CD4-positive, alpha-beta T cell treated with Interleukin-15 for 4 hours (primary cell): Measurements from ENCODE around the gene UGT1A3.

Experiments used
- DNase-seq: peaks from one replicate; pipeline ENCODE4 v3.0.0-alpha.2; 2020; ENCODE audit warnings: low spot score

Gene UGT1A3

DNA sequence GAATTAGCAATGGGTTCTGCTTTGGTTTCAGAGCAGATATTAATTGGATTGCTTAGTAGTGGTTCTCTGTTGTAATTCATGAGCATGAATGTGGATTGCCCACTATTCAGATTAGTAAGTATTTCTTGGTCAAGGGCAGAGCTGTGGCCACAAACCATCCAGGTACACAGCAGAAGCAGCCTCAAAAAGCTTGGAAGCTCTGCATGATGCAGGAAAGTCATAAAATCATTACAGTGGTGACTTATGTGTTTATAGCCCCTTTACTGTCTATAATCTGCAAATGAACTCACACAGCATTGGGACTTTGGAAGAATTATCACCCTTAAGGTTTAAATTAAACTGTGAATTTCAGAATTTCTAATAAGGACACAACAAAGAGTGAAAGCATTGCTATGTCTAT is 29.3 kb downstream of the UGT1A3 start:
- DNase-seq = no peak

DNA sequence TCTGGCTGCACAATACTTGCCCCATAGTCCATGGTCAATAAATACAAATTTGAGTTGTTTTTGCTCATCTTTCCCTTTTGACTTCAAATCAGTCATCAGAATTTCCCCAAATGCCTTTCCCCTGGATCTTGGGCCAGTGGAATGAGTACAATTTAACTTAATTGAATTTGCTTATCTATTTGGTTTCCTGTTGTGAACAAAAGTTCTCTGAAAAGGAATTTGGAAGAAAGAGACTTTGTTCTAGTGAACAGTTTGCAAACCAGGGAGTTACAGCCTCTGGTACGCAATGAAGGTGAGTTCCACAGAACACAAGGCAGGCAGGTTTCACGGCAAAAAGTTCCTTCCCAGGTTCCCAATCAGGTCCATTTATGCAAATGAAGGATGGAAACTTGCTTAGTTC is 30.0 kb downstream of the UGT1A3 start:
- DNase-seq = no peak

DNA sequence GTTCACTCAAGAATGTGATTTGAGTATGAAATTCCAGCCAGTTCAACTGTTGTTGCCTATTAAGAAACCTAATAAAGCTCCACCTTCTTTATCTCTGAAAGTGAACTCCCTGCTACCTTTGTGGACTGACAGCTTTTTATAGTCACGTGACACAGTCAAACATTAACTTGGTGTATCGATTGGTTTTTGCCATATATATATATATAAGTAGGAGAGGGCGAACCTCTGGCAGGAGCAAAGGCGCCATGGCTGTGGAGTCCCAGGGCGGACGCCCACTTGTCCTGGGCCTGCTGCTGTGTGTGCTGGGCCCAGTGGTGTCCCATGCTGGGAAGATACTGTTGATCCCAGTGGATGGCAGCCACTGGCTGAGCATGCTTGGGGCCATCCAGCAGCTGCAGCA is 31.2 kb downstream of the UGT1A3 start, which contains the start of gene UGT1A1:
Gene UGT1A1 (plus strand): TSS at position 228 of the 400 bp plus-strand sequence. CDS start 18 bp downstream, at position 246.
- no peak for DNase-seq

DNA sequence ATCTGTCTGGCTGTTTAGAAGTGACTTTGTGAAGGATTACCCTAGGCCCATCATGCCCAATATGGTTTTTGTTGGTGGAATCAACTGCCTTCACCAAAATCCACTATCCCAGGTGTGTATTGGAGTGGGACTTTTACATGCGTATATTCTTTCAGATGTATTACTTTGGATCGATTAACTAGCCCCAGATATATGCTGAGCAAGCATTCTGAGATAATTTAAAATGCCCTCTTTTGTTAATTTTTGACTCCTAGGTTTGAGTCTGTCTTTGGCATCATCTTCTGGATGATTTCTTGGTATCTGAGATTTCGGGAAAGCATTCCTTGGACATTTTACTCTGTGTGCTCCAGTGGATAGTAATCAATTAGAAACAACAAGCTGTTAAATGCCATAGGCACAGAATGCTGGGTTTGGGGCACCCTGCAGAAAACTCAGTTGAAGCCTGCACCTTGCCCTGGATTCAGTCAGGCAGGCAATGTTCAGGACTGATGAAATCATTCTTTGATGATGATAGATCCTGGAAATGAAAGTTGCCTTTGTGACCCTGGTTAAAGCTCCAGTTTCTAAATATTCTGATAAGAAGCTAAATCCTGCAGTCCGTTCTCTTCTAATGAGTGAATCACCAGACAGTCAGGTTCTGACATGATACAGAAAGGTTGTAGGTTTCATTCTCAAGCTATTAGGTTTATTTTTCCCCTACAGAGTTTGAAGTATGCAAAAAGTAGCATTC is 32.4 kb downstream of the UGT1A3 start:
- no peak for DNase-seq

GRCh38 chr2:233764264-233764663 is 35.4 kb downstream of the UGT1A3 start:
- no peak for DNase-seq

DNA sequence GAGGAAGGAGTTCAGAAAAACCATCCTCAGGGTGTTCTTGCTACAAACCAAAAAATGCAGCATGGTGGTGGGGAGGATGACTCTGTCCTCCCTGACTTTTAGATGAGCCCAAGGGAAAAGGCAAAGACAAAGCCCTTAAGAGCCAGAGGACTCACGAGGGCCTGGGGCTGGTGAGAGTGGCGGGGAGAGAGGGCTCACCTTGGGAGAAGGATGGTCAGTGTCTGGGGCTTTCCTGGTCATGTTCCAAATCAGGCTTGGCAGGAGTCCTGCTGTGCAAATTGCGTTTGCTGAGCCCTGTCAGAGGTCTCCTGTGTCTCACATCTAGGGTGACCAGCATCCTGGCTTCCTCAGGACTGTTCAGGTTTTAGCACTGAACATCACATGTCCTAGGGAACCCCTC is 35.9 kb downstream of the UGT1A3 start:
- no peak for DNase-seq

- no peak for DNase-seq
These were observed 37.6 kb downstream of the UGT1A3 start for GRCh38 chr2:233766416-233766815.

DNA sequence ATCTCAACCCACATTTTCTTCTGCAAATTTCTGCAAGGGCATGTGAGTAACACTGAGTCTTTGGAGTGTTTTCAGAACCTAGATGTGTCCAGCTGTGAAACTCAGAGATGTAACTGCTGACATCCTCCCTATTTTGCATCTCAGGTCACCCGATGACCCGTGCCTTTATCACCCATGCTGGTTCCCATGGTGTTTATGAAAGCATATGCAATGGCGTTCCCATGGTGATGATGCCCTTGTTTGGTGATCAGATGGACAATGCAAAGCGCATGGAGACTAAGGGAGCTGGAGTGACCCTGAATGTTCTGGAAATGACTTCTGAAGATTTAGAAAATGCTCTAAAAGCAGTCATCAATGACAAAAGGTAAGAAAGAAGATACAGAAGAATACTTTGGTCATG is 39.2 kb downstream of the UGT1A3 start:
- DNase-seq = no peak

DNA sequence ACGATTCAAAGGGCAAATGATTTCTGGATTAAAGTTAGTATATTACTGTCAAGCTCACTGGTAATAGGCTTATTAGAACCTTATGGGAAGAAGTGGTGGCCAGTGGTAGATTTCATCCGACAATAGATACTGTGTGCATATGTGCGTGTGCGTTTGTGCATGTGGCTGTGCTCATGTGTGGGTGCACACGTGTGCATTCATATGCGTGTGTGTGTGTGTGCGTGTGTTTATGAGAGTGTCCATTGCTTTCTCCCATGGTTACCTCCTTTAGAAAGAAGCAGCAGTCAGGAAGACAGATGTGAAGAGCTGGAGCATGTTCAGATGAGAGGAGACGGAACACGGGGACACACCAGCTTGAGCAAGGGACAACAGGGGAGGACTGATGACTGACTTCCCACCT is 40.4 kb downstream of the UGT1A3 start:
- DNase-seq = no peak

GRCh38 chr2:233772153-233772552 is 43.3 kb downstream of the UGT1A3 start:
- no peak for DNase-seq

DNA sequence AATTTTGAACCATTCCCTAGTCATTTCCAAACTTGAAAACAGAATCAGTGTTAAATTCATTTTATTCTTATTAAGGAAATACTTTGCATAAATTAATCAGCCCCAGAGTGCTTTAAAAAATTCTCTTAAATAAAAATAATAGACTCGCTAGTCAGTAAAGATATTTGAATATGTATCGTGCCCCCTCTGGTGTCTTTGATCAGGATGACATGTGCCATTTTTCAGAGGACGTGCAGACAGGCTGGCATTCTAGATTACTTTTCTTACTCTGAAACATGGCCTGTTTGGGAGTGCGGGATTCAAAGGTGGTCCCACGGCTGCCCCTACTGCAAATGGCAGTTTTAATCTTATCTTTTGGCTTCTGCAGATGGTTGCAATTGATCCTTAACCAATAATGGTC is 43.7 kb downstream of the UGT1A3 start:
- DNase-seq = no peak

DNA sequence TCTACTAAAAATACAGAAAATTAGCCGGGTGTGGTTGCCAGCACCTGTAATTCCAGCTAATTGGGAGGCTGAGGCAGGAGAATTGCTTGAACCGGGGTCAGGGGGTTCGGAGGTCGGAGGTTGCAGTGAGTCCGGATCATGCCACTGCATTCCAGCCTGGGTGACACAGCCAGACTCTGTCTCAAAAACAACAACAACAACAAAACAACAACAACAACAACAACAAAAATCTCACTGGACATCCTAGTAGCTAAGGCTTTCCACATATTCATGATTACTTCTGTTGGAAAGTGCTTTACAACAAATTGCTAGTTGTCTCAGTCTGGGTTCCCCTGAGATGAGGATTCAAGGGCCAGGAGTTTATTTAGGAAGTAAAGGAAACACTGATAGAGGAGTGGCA is 45.0 kb downstream of the UGT1A3 start:
- DNase-seq = no peak

DNA sequence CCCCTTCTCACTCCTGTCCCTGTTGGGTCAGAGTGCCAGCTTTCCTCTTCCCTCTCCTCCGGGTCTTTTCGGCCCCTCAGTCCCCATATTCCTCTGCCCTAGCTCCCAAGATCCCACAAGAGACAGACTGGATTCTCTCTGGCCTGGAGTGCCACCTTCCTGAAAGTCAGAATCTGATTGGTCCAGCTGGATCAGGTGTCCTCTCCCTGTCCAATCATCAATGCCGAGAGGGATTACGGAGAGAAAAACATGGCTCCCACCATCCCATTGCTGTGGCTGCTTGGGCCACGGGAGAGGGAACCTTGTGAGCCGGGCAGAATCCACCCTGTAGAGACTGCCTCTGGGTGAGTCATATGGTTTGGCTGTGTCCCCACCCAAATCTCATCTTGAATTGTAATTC is 46.6 kb downstream of the UGT1A3 start:
- DNase-seq = no peak

DNA sequence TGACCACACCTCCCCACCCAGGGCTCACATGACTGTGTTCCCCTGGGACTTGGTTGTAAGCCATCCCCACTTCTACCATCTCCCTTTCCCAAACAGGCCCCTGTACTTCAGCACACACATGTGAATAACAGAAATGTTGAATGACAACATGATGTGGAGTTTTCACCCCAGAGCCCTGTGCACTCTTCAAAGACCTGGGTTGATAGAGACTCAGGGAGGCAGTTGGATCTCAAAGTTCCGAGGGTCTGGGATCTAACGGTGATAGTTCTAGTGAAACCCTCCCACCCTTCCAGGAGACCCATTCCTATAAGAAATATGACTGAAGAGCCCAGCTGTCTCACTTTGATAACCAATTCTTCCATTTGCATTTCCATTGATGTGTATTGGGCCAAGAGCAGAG is 49.2 kb downstream of the UGT1A3 start, which contains the start of gene MROH2A:
Gene MROH2A (plus strand): TSS at position 301 of the 400 bp plus-strand sequence. CDS start 1,029 bp downstream, outside the sequence.
- no peak for DNase-seq

GRCh38 chr2:233779722-233780121 is 50.9 kb downstream of the UGT1A3 start:
- DNase-seq = no peak

GRCh38 chr2:233780771-233781170 is 51.9 kb downstream of the UGT1A3 start:
- DNase-seq = no peak

DNA sequence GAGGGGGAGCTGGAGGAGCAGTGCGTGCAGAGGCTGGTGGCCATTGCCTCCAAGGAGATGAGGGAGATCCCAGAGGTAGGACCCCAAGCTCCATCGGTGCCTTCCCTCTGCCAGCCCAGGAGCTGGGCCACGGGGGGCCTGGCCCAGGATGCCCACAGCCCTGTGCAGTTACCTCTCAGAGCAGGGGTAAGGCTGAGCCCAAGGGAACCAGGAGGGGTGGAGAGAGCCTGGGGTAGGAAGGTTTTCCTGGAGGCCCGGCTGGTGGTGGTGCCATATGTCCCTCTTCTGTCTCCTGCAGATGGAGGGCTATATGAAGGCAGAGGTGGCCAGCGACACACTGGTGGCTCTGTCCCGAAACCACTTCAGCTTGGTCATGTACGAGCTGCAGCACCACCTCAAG is 60.7 kb downstream of the UGT1A3 start:
- DNase-seq = no peak

GRCh38 chr2:233791151-233791882 is 62.5 kb downstream of the UGT1A3 start:
- DNase-seq = no peak

- DNase-seq = no peak
These were observed 63.1 kb downstream of the UGT1A3 start for GRCh38 chr2:233791883-233792329.

- DNase-seq = no peak
These were observed 63.9 kb downstream of the UGT1A3 start for GRCh38 chr2:233792720-233793119.

DNA sequence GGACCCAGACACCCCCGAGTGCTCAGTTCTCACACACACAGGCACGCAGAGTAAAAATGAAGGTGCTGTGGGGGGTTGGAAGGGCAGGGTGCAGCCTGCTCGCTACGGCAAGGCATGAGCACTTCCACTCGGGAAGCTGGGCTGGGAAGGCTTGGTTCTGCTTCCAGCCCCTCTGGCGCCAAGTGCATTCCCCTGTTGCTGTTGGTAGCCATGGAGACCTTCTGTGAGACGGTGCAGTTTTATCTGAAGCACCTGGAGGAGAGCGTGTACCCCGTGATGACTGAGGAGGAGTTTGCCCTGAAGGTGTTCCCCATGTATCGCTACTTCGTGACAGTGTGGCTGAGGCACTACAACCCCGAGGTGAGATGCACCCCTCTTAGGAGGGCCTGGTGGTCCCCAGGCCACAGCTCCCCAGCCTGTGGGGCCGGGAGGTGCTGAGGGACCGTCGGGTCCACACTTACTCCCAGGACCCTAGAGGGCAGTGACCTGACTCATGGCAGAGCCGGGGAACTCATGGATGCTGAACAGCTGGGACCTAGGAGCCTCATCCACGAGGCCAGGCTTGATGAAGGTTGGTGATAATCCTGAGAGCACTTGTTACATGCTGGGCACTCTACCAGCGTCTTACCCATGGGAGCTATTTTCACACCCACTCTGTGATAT is 64.8 kb downstream of the UGT1A3 start:
- DNase-seq = no peak

GRCh38 chr2:233794128-233794658 is 65.4 kb downstream of the UGT1A3 start:
- no peak for DNase-seq
